ENCODE results near the gene HYAL2.

HYAL2 gene

DNA sequence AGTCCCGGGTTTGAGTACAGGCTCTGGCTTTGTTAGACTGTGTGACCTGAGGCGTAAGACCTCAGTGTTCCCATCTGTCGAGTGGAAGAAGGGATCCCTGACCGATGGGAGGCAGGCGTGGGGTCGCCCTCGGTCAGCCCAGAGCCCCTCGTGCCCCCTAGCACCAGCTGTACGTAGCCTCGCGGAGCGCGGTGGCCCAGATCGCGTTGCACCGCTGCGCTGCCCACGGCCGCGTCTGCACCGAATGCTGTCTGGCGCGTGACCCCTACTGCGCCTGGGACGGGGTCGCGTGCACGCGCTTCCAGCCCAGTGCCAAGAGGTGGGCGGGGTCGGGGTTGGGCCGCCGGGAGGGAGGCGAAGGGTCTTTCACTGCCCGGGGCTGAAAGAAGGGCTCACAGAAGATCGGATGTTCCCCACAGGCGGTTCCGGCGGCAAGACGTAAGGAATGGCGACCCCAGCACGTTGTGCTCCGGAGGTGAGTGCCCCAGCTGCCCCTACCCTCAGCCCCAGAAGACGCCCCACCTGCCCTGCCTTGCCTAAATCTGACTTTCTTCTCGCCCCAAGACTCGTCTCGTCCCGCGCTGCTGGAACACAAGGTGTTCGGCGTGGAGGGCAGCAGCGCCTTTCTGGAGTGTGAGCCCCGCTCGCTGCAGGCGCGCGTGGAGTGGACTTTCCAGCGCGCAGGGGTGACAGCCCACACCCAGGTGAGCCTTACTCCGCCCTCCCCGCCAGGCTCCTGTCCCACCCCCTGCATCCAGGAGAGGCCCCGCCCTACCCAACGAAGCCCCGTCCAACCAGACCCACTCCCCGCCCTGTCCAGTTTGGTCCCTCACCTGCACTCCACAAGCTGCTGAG lies 47.2 kb downstream of the HYAL2 start:
- Histone ChIP-seq H3K4me3 (ENCODE audit: low read depth in 1 of 2, low read length in 2 of 2) (no peak overlapping the region), H3K36me3 (ENCODE audit: insufficient read depth, low read length) (no peaks in the 10 kb centered on the region), H3K4me2 (ENCODE audit: insufficient read depth, low read length) (no peak overlapping the region), H3K9me3 (ENCODE audit: insufficient read depth, low read length, severe bottlenecking) (no peaks in the 10 kb centered on the region), H2AFZ (ENCODE audit: low read depth, low read length) (no peak overlapping the region), H3K79me2 (ENCODE audit: insufficient read depth, low read length) (no peaks in the 10 kb centered on the region), H4K20me1 (ENCODE audit: insufficient read depth, low read length) (no peaks in the 10 kb centered on the region), H3K4me1 (ENCODE audit: insufficient read depth, low read length) (peaks cover 8% of the 10 kb centered on the region), H3K9ac (ENCODE audit: low read depth, low read length) (no peak overlapping the region), H3K27ac (ENCODE audit: low read length) (no peak overlapping the region), H3K27me3 (ENCODE audit: insufficient read depth, low read length, poor library complexity) (peaks cover 24% of the 10 kb centered on the region)
- DNase-seq (no peak), ATAC-seq (ENCODE audit: insufficient read depth, low read depth) (no peak)
- no peak for TF ChIP-seq EZH2 (IDR thresholded peaks at IDR 0.05; ENCODE audit: borderline replicate concordance, low read depth, low read length, severe bottlenecking)
- TF ChIP-seq, protein P1, sequence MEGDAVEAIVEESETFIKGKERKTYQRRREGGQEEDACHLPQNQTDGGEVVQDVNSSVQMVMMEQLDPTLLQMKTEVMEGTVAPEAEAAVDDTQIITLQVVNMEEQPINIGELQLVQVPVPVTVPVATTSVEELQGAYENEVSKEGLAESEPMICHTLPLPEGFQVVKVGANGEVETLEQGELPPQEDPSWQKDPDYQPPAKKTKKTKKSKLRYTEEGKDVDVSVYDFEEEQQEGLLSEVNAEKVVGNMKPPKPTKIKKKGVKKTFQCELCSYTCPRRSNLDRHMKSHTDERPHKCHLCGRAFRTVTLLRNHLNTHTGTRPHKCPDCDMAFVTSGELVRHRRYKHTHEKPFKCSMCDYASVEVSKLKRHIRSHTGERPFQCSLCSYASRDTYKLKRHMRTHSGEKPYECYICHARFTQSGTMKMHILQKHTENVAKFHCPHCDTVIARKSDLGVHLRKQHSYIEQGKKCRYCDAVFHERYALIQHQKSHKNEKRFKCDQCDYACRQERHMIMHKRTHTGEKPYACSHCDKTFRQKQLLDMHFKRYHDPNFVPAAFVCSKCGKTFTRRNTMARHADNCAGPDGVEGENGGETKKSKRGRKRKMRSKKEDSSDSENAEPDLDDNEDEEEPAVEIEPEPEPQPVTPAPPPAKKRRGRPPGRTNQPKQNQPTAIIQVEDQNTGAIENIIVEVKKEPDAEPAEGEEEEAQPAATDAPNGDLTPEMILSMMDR (IDR thresholded peaks at IDR 0.05; ENCODE audit: borderline replicate concordance, extremely low read depth, low read length, poor library complexity, severe bottlenecking), result no peak

DNA sequence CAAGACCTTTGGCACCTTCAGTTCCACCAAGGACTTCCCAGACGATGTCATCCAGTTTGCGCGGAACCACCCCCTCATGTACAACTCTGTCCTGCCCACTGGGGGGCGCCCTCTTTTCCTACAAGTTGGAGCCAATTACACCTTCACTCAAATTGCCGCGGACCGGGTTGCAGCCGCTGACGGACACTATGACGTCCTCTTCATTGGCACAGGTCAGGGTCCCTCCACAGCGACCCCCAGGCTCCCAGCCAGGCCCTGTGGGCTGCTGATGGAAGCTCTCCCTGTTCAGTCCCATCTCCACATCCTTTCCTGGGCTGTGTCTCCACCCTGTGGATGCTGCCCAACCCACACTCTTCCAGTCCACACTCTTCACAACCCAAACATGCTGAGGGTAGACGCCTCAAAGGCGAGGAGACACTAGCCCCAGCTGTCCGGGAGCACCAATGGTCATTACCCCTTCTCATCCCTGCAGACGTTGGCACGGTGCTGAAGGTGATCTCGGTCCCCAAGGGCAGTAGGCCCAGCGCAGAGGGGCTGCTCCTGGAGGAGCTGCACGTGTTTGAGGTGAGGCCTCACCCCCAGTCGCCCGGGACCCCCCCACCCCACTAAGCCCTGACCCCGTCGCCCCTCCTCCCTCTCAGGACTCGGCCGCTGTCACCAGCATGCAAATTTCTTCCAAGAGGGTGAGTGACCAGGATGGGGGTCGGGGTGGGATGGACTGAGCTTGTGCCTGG lies 48.0 kb downstream of the HYAL2 start:
- peaks cover 24% of the 10 kb centered on the region for H3K27me3 ChIP-seq (ENCODE audit: insufficient read depth, low read length, poor library complexity)
- DNase-seq (peak; percentile 62), ATAC-seq (ENCODE audit: insufficient read depth, low read depth) (peak; percentile 59)
- H2AFZ ChIP-seq (ENCODE audit: low read depth, low read length), result no peak overlapping the region
- H3K27ac ChIP-seq (ENCODE audit: low read length), result no peak overlapping the region
- no peak for TF ChIP-seq EZH2 (IDR thresholded peaks at IDR 0.05; ENCODE audit: borderline replicate concordance, low read depth, low read length, severe bottlenecking)
- TF ChIP-seq, protein P1 (IDR thresholded peaks at IDR 0.05; ENCODE audit: borderline replicate concordance, extremely low read depth, low read length, poor library complexity, severe bottlenecking), result peak; percentile 76
- H3K9me3 ChIP-seq (ENCODE audit: insufficient read depth, low read length, severe bottlenecking), result no peaks in the 10 kb centered on the region
- H3K79me2 ChIP-seq (ENCODE audit: insufficient read depth, low read length), result no peaks in the 10 kb centered on the region
- no peak overlapping the region for H3K4me2 ChIP-seq (ENCODE audit: insufficient read depth, low read length)
- no peak overlapping the region for H3K4me3 ChIP-seq (ENCODE audit: low read depth in 1 of 2, low read length in 2 of 2)
- no peaks in the 10 kb centered on the region for H4K20me1 ChIP-seq (ENCODE audit: insufficient read depth, low read length)
- no peaks in the 10 kb centered on the region for H3K36me3 ChIP-seq (ENCODE audit: insufficient read depth, low read length)
- peaks cover 8% of the 10 kb centered on the region for H3K4me1 ChIP-seq (ENCODE audit: insufficient read depth, low read length)
- H3K9ac ChIP-seq (ENCODE audit: low read depth, low read length), result no peak overlapping the region

DNA sequence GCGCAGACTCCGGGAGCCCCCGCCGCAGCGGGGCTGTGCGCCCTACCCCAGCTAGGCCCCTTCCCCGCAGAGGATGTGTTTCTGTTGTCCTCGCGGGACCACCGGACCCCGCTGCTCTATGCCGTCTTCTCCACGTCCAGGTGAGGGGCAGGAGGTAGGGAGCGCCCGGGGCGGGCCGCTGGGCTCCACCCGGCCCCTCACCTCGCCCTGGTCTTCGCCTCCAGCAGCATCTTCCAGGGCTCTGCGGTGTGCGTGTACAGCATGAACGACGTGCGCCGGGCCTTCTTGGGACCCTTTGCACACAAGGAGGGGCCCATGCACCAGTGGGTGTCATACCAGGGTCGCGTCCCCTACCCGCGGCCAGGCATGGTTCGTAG lies 48.9 kb downstream of the HYAL2 start:
- Histone ChIP-seq H3K4me1 (ENCODE audit: insufficient read depth, low read length) (peaks cover 8% of the 10 kb centered on the region), H2AFZ (ENCODE audit: low read depth, low read length) (no peak overlapping the region), H3K9ac (ENCODE audit: low read depth, low read length) (no peak overlapping the region), H4K20me1 (ENCODE audit: insufficient read depth, low read length) (no peaks in the 10 kb centered on the region), H3K79me2 (ENCODE audit: insufficient read depth, low read length) (no peaks in the 10 kb centered on the region), H3K27ac (ENCODE audit: low read length) (no peak overlapping the region), H3K36me3 (ENCODE audit: insufficient read depth, low read length) (no peaks in the 10 kb centered on the region), H3K9me3 (ENCODE audit: insufficient read depth, low read length, severe bottlenecking) (no peaks in the 10 kb centered on the region), H3K4me2 (ENCODE audit: insufficient read depth, low read length) (no peak overlapping the region), H3K4me3 (ENCODE audit: low read depth in 1 of 2, low read length in 2 of 2) (no peak overlapping the region), H3K27me3 (ENCODE audit: insufficient read depth, low read length, poor library complexity) (peaks cover 24% of the 10 kb centered on the region)
- TF ChIP-seq, protein P1 (IDR thresholded peaks at IDR 0.05; ENCODE audit: borderline replicate concordance, extremely low read depth, low read length, poor library complexity, severe bottlenecking), result no peak
- no peak for TF ChIP-seq EZH2 (IDR thresholded peaks at IDR 0.05; ENCODE audit: borderline replicate concordance, low read depth, low read length, severe bottlenecking)
- no peak for DNase-seq
- ATAC-seq (ENCODE audit: insufficient read depth, low read depth), result no peak
